Natural killer cell treated with Interleukin-12 subunit alpha and Interleukin-12 subunit beta and Interleukin-15 and Interleukin-18, amount 100 ng/mL, for 72 hours (primary cell): ENCODE measurements around the gene CHN1. TPM values are rescaled to one million over a fixed set of nuclear protein-coding genes. Genes with fewer than 3 reads are reported as not detected.

ENCODE experiments used
- ATAC-seq, 2 donors: fragments of 150-1000 bp; cut with Tn5 transposase in 1 of 2; sonication (Bioruptor Pico), chemical (Tn5 transposase) in 1 of 2; 2 replicates each; pipeline ENCODE4 v1.10.0; 2021
- DNase-seq: peaks from one replicate; pipeline ENCODE4 v3.0.0; 2022; ENCODE audit warnings: low spot score
- H3K27ac Mint-ChIP-seq, 2 donors: 1 replicate in 1 of 2; 2 replicates in 1 of 2; pipeline ENCODE4 v1.8.0; 2022; ENCODE audit warnings: mixed read lengths in 2 of 2, mild to moderate bottlenecking in 1 of 2, moderate library complexity in 1 of 2
- H3K27me3 Mint-ChIP-seq, 2 donors: 1 replicate in 1 of 2; 2 replicates in 1 of 2; pipeline ENCODE4 v1.8.0; 2022; ENCODE audit warnings: mixed read lengths in 2 of 2
- H3K36me3 Mint-ChIP-seq: one replicate; pipeline ENCODE4 v1.8.0; 2022; ENCODE audit warnings: mixed read lengths
- H3K4me1 Mint-ChIP-seq, 2 donors: 1 replicate in 1 of 2; 2 replicates in 1 of 2; pipeline ENCODE4 v1.8.0; 2022; ENCODE audit warnings: low read depth in 2 of 2, mixed read lengths in 2 of 2, mild to moderate bottlenecking in 1 of 2
- H3K4me3 Mint-ChIP-seq: one replicate; pipeline ENCODE4 v1.8.0; 2022; ENCODE audit warnings: mixed read lengths
- H3K9me3 Mint-ChIP-seq: 2 replicates; pipeline ENCODE4 v1.8.0; 2022; ENCODE audit warnings: mixed read lengths
- total RNA-seq, 2 donors: library from RNA; stranded (reverse); gene quantifications; one replicate each; pipeline ENCODE4 v1.2.3, GENCODE V29; 2022

The CHN1 gene
- total RNA-seq, 2 donors from 2014 or later: 1.8 to 4.1 TPM

DNA sequence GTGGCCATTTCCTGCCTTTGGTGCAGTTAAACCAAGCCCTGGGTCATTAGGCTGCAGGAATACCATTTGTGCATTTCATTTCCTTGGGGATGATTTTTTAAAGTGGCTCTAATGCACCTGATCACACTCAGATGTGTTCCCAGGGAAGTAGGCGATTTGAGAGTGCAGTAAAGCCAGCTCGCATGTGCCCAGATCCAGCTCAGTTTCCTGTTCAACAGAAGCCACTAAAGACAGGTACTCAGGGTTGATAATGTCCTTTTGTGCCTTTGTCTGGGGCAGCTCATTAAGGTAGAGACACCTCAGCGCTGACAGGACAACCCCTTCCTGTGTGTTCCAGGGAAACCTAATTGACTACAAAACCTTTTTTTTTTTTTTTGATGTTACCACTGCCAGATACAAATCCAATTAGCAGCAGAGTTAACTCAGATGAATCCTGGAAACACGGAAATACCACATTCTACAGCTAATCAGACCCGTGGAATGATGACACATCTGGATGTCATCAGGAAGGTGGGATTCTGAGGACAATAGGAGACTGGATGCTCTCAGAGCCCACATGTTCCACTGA, 225.7 kb downstream of the CHN1 start:
- Mint-ChIP-seq H3K4me1 (peaks cover 19 to 20% of the 10 kb centered on the region in 2 donors), H3K27me3 (peaks cover 0 to 8% of the 10 kb centered on the region in 2 donors), H3K4me3 (peak overlapping the region; percentile 51), H3K27ac (peak overlapping the region; percentile 42 to 73), H3K9me3 (no peaks in the 10 kb centered on the region), H3K36me3 (no peaks in the 10 kb centered on the region)
- DNase-seq (no peak), ATAC-seq (no peak)

DNA sequence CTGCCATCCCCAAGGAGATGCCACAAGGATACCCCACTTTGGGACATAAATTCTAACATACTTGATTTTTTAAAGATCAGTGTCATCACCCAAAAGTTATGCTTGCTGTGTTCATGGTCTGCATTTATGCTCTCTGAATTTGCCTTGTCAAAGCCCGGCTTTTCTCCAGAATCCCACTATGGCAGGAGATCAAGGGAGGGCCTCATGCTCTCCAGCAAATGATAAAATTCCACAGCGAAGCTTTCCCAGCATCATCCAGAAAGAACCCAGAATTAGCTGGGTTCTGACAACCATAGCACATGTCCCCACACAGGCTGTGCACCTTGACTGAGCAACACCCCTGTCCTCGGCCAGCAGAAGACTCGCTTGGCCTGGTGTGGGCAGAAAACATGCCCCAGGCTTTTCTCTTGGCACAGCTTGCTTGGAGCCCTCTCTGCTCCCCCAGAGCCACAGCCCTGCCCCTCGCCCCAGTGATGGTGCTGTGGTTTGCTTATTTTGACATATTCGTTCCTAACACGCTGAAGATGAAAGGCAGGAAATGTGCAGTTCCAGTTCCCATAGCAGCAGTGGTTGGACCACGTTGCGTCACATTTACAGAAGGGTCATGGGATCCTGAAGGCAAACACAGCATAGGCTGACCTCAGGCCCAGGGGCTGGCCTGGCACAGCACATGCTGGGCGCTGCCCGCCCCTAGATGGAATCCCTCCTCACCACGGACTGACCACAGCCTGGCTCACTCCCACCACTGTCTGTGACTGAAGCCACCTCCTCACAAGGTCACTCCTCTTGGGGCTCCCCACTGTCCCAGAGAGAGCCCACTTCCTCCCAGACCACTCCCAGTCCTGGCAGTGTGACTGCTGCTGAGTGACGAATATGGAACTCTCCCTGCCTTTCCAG, 226.8 kb downstream of the CHN1 start:
- Mint-ChIP-seq H3K9me3 (no peaks in the 10 kb centered on the region), H3K4me1 (peaks cover 19 to 20% of the 10 kb centered on the region in 2 donors), H3K27me3 (peaks cover 0 to 9% of the 10 kb centered on the region in 2 donors), H3K36me3 (no peaks in the 10 kb centered on the region), H3K27ac (peak overlapping the region; percentile 42 to 73), H3K4me3 (peak overlapping the region; percentile 51)
- ATAC-seq: peak; percentile 86 to 91
- DNase-seq: peak; percentile 66

DNA sequence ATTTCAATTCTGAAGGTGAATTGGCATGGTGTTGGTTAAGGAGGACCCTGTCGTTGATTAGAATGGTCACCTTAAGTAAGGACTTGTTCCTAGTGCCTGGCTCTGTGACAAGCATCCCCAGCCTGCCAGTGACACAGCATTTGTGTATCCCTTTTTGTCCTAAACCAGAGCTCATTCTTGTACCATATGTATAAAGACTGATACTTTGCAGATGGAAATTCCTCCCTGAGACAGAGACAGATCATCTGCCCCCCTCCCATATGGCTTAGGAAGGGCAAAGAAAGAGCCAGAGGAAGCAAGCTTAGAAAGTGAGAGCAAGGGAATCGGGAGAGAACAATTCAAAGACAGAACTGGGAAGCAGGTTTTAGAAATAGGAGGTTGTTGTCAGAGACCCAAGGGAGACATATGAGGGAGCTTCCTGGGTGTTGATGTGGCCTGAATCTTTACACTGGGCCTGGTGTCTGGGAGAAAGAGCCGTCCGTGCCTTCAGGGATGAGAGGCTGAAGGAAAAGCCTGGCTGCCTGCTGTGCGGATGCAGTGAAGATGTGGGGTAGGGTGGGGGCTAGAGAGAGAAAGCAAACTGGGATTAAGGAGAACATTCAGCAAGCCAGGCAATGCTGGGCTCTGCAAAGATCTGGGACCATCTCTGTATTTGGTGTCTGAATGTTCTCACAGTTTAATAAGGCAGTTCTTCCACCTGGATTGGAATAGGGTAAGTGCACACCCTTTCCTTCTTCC, 227.7 kb downstream of the CHN1 start:
- DNase-seq (no peak), ATAC-seq (no peak)
- no peaks in the 10 kb centered on the region for H3K36me3 Mint-ChIP-seq
- H3K27me3 Mint-ChIP-seq: peaks cover 0 to 9% of the 10 kb centered on the region in 2 donors
- peaks cover 19 to 20% of the 10 kb centered on the region in 2 donors for H3K4me1 Mint-ChIP-seq
- peak overlapping the region; percentile 25 to 29 for H3K27ac Mint-ChIP-seq
- H3K4me3 Mint-ChIP-seq: no peak overlapping the region
- no peaks in the 10 kb centered on the region for H3K9me3 Mint-ChIP-seq

DNA sequence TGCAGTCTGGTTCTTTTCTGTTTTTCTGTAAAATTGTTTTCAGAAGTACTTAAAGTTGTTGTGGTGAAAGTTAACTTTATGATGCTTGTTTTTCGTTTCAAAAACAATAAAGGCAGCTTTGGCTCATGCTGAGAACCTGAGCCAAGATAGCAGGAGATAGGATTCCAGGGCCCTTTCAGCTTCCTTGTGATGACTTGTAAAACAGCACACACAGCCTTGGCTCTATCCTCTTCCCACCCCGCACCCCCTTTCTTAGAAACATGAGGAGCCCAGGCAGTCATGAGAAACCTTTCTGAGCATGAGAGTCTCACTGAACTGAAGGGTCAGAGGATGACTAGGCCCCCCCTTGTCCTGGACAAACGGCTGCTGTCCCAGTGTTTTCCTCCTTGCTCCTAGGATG, 228.5 kb downstream of the CHN1 start:
- Mint-ChIP-seq H3K27ac (no peak overlapping the region), H3K4me3 (no peak overlapping the region), H3K9me3 (no peaks in the 10 kb centered on the region), H3K4me1 (peaks cover 19 to 20% of the 10 kb centered on the region in 2 donors), H3K36me3 (no peaks in the 10 kb centered on the region), H3K27me3 (peaks cover 0 to 9% of the 10 kb centered on the region in 2 donors)
- ATAC-seq (no peak), DNase-seq (no peak)

DNA sequence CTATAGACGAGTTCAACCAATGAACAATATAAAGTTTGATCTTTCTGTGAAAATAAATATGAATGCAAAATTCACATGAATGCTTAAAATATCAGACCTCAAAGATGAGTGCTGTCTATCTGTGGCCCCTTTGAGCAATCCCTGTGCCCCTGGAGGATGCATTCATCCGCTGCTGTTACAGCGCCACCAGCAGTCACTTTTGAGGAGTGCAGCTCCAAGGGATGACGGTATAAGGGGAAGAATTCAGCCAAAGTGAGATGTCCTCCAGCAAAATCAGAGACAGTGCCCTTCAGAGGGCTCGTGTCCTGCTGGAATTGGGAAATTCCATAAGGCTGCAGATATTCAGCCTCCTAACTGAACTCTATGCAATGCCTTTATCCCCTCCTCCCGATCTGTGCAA, 229.0 kb downstream of the CHN1 start:
- no peak overlapping the region for H3K4me3 Mint-ChIP-seq
- no peak overlapping the region for H3K27ac Mint-ChIP-seq
- H3K4me1 Mint-ChIP-seq: peaks cover 19 to 20% of the 10 kb centered on the region in 2 donors
- no peak for DNase-seq
- peaks cover 0 to 9% of the 10 kb centered on the region in 2 donors for H3K27me3 Mint-ChIP-seq
- no peaks in the 10 kb centered on the region for H3K9me3 Mint-ChIP-seq
- H3K36me3 Mint-ChIP-seq: no peaks in the 10 kb centered on the region
- no peak for ATAC-seq

DNA sequence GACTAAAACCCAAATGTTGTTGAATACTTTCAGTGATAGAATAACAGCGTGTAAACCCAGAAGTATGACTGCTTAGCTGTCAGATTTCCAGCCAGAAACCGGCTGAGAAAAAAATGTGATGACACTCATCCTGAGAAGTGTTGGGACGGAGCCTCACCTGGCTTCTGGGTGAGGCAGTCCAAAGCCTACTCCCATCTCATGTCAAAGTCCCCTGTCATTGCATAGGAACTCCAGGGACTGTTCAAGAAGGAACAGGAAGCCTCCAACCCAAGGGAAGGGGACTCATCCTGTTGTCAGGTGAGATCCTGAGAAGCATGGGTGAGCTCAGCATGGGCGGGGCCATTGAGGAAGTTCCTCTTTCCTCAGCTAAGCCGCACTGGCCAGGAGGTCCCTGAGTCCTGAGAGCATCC, 229.6 kb downstream of the CHN1 start:
- DNase-seq (no peak), ATAC-seq (no peak)
- Mint-ChIP-seq H3K36me3 (no peaks in the 10 kb centered on the region), H3K27ac (no peak overlapping the region), H3K4me3 (no peak overlapping the region), H3K9me3 (no peaks in the 10 kb centered on the region), H3K27me3 (peaks cover 0 to 9% of the 10 kb centered on the region in 2 donors), H3K4me1 (peaks cover 19 to 20% of the 10 kb centered on the region in 2 donors)

DNA sequence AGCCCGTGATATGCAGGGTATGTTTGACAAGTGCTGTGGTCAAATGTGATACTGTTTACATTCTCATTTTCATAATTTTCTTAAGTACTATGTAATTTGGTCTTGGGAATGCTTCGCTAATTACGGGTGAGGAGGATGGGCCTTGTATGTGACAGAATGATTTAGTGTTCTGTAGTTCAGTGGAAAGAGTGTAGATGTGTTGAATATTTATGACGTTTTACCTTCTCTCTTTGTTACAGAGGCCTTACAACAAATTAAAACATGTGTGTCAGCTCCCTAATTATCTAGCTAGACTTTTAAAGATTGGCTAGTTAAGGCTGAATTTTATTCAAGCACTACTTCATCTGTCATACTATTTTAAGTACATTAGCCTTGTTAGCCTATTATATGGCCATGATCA, 230.3 kb downstream of the CHN1 start:
- H3K9me3 Mint-ChIP-seq: no peaks in the 10 kb centered on the region
- no peak for ATAC-seq

DNA sequence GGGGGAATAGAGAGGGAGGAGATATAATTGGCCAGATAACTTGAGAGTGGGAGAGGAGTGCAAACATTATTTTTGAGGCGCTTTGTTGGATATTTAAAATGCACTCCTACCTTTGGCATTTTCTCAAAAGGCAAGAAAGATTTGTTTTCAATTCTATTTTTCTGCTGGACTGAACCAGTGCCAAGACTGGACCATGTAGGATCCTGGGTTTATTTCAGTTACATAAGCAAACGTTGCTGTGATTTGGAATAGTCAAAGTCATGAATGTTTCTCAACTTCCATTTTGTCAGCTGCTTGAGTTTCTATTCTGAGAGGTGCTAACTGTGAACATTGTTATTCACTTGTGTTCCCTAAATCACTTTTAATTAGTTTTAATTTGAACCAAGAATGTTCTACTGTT, 232.0 kb downstream of the CHN1 start:
- H3K4me3 Mint-ChIP-seq: no peak overlapping the region
- no peak for DNase-seq
- no peak for ATAC-seq
- H3K27ac Mint-ChIP-seq: peak overlapping the region in 1 of 2 donors; percentile 24
- H3K9me3 Mint-ChIP-seq: no peaks in the 10 kb centered on the region
- H3K4me1 Mint-ChIP-seq: peaks cover 7 to 8% of the 10 kb centered on the region in 2 donors
- H3K27me3 Mint-ChIP-seq: peaks cover 0 to 10% of the 10 kb centered on the region in 2 donors
- no peaks in the 10 kb centered on the region for H3K36me3 Mint-ChIP-seq

More for the DNA sequence above, 230.3 kb downstream of the CHN1 start:
- H3K4me3 Mint-ChIP-seq: no peak overlapping the region
- H3K36me3 Mint-ChIP-seq: no peaks in the 10 kb centered on the region
- peaks cover 19 to 20% of the 10 kb centered on the region in 2 donors for H3K4me1 Mint-ChIP-seq
- no peak for DNase-seq
- H3K27me3 Mint-ChIP-seq: peaks cover 0 to 9% of the 10 kb centered on the region in 2 donors
- H3K27ac Mint-ChIP-seq: no peak overlapping the region

DNA sequence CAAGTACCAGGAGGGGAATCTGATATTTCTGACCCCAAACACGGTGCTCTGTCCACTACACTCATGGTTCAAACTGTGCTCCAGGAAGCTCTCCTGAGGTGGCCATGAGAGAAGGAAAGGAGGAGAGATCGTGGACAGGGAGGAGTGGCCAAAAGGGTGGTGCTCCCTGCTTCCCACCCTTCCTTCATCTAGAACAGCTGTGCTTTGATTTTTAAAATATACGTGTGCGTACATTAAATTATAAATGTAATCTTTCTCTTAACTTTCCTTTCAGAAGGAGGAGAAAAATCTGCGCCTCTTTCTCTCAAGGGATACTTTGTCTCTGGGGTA, 232.7 kb downstream of the CHN1 start:
- no peak overlapping the region for H3K4me3 Mint-ChIP-seq
- no peaks in the 10 kb centered on the region for H3K36me3 Mint-ChIP-seq
- DNase-seq: no peak
- H3K27me3 Mint-ChIP-seq: peaks cover 2 to 9% of the 10 kb centered on the region in 2 donors
- peaks cover 2 to 3% of the 10 kb centered on the region in 2 donors for H3K4me1 Mint-ChIP-seq
- no peak overlapping the region for H3K27ac Mint-ChIP-seq
- H3K9me3 Mint-ChIP-seq: no peaks in the 10 kb centered on the region
- no peak for ATAC-seq

DNA sequence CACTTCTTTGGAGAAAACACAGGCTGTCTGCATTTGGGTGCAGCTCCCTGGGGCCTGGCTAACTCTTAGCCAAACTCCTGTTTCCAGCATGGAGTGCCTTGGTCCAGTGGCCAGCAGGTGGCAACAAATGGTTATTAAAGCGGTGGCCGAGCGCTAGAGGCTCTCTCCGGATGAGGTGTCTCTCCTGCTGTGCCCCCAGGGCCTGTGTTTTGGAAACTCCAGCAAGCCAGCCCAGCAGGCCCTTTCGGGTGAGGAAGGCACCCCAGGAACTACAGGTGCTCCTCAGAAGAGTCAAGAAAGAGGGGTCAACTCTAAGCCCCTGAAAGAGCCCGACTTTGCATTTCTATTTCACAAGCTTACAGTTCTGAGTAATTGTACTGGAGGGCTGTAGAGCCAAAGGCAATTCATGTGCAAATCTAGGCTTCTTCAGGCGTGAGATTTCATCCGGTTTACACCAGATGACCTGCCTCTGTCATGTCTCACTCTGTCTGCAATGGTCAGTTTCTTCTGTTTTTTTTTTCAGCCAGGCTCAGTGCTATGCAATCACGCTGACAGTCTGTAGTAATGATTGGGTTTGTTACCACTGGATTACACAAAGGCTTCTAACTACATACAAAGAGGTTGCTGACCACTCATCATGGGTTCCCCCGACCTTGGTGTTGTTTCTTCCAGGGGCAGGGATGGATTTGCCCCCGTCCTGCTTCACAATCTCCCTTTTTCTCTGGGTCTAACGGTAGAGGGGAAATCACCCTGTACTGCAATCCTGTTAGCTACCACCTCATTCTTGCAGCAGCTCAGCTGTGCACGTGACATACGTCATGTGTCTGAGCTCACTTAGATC, 233.3 kb downstream of the CHN1 start:
- H3K4me1 Mint-ChIP-seq: no peaks in the 10 kb centered on the region
- H3K27me3 Mint-ChIP-seq: peaks cover 8 to 10% of the 10 kb centered on the region in 2 donors
- H3K27ac Mint-ChIP-seq: no peak overlapping the region
- DNase-seq: no peak
- H3K9me3 Mint-ChIP-seq: no peaks in the 10 kb centered on the region
- no peaks in the 10 kb centered on the region for H3K36me3 Mint-ChIP-seq
- ATAC-seq: peak; percentile 66 to 71
- H3K4me3 Mint-ChIP-seq: no peak overlapping the region

DNA sequence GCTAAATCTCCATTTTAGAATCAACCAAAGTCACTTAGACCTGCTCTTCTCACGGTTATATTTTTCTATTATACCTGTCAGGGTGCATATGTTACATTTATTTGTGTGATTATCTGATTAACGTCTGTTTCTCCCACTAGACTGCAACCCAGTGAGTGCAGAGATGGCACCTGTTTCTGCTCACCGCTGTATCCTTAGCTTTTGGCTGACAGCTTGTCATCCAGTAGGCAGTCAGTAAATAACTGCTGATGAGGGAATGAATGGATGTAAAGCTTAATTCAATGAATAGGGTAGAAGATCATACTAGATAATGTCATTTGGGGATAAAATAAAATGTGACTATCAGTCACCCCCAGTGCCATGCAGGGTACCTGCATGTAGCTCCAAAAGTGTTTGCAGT, 234.0 kb downstream of the CHN1 start:
- H3K9me3 Mint-ChIP-seq: no peaks in the 10 kb centered on the region
- no peak for DNase-seq
- peaks cover 8 to 10% of the 10 kb centered on the region in 2 donors for H3K27me3 Mint-ChIP-seq
- no peak for ATAC-seq
- no peak overlapping the region for H3K4me3 Mint-ChIP-seq
- H3K36me3 Mint-ChIP-seq: no peaks in the 10 kb centered on the region
- H3K27ac Mint-ChIP-seq: no peak overlapping the region
- no peaks in the 10 kb centered on the region for H3K4me1 Mint-ChIP-seq

DNA sequence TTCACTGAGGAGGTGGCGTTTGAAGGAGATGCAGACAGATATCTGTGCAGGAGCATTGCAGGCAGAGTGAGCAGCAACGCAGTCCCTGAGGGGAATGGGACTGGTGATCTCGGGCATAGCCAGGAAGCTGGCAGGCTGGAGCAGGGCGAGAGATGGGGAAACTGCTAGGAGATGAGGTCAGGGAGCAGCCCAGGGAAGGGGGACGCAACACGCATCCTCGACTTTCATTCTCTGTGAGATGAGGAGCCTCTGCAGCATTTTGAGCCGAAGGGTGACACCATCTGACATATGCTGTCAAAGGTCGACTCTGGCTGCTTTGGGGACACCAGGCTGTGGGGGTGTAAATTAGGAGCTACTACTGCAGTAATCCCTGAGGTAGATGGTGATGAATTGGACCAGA, 236.6 kb downstream of the CHN1 start:
- DNase-seq (no peak), ATAC-seq (no peak)
- peaks cover 8% of the 10 kb centered on the region in 2 donors for H3K27me3 Mint-ChIP-seq
- H3K36me3 Mint-ChIP-seq: no peaks in the 10 kb centered on the region
- no peaks in the 10 kb centered on the region for H3K9me3 Mint-ChIP-seq
- no peaks in the 10 kb centered on the region for H3K4me1 Mint-ChIP-seq
- H3K4me3 Mint-ChIP-seq: no peak overlapping the region
- no peak overlapping the region for H3K27ac Mint-ChIP-seq

DNA sequence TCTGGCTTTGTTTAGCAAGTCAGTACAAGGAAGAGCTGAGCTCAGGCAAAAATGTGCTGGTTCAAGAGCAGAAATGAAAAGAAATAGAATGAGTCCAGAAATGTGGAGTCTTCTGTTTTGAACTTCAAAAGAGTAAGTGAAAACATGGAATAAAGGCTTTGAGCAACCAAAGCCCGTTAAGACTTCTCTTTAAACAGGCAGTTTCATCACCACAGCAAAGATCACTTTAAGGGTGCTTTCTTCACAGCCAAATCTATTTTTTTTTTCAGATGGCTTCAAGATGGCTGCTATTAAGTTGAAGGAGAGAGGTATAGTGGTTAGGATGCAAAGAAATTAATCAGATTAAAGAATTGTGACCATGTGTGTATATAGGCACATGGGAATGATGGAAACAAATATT, 238.9 kb downstream of the CHN1 start:
- H3K9me3 Mint-ChIP-seq: no peaks in the 10 kb centered on the region
- DNase-seq (no peak), ATAC-seq (no peak)
- no peaks in the 10 kb centered on the region for H3K4me1 Mint-ChIP-seq
- H3K27me3 Mint-ChIP-seq: peaks cover 8 to 13% of the 10 kb centered on the region in 2 donors
- H3K27ac Mint-ChIP-seq: no peak overlapping the region
- H3K4me3 Mint-ChIP-seq: no peak overlapping the region
- no peaks in the 10 kb centered on the region for H3K36me3 Mint-ChIP-seq
